Testis (tissue), 2 donors: Measurements from ENCODE around the gene SPAAR.

Experiments
- POLR2A ChIP-seq: fragments of 450-650 bp; IDR thresholded peaks from one replicate; pipeline ENCODE4 v1.6.1; 2017; ENCODE audit warnings: antibody characterized with exemption, mild to moderate bottlenecking, moderate library complexity
- TF ChIP-seq, protein P1 (sequence below), 3 experiments: fragments of 450-650 bp in 2 of 3; fragments of 200-600 bp in 1 of 3; sonication (generic) in 1 of 3; IDR thresholded peaks; one replicate each; pipeline ENCODE4 v1.5.1; 2016 to 2019; ENCODE audit warnings: antibody characterized with exemption in 3 of 3, mild to moderate bottlenecking in 2 of 3, moderate library complexity in 1 of 3

DNA sequence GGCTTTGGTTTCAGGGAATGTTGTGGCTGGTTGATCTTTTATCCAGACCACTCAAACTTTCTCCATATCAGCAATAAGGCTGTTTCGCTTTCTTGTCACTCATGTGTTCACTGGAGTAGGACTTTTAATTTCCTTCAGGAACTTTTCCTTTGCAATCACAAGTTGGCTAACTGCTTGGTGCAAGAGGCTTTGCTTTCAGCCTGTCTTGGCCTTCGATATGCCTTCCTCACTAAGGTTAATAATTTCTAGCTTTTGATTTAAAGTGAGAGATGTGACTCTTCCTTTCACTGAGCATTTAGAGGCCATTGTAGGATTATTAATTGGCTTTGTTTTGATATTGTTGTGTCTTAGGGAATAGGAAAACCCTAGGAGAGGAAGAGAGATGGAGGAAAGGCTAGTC lies 10.3 kb upstream of the SPAAR start:
- TF ChIP-seq, protein P1, sequence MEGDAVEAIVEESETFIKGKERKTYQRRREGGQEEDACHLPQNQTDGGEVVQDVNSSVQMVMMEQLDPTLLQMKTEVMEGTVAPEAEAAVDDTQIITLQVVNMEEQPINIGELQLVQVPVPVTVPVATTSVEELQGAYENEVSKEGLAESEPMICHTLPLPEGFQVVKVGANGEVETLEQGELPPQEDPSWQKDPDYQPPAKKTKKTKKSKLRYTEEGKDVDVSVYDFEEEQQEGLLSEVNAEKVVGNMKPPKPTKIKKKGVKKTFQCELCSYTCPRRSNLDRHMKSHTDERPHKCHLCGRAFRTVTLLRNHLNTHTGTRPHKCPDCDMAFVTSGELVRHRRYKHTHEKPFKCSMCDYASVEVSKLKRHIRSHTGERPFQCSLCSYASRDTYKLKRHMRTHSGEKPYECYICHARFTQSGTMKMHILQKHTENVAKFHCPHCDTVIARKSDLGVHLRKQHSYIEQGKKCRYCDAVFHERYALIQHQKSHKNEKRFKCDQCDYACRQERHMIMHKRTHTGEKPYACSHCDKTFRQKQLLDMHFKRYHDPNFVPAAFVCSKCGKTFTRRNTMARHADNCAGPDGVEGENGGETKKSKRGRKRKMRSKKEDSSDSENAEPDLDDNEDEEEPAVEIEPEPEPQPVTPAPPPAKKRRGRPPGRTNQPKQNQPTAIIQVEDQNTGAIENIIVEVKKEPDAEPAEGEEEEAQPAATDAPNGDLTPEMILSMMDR (IDR thresholded peaks at IDR 0.05), result no peak
- TF ChIP-seq POLR2A, result no peak
